Hepatocyte (in vitro differentiated cells): ENCODE data around the gene PLEKHG3.

ENCODE experiments used
- CTCF ChIP-seq: fragments of 200-600 bp; sonication (generic); IDR thresholded peaks from 2 replicates; pipeline ENCODE4 v1.5.1; 2016; ENCODE audit warnings: antibody characterized with exemption, mild to moderate bottlenecking; ENCODE audit not compliant: poor library complexity
- EZH2 ChIP-seq: fragments of 200-600 bp; sonication (generic); IDR thresholded peaks from 2 replicates; pipeline ENCODE4 v1.6.1; 2016; ENCODE audit warnings: antibody characterized with exemption, mild to moderate bottlenecking, borderline replicate concordance

GRCh38 chr14:64765740-64766302, 61.6 kb downstream of the PLEKHG3 start:
- TF ChIP-seq CTCF (no peak), EZH2 (no peak)
